GM21360 (cell line): ENCODE data around the gene ATXN1.
"Not testable (repeated sequence)": the region's sequence is repeated elsewhere in the genome, so short reads cannot be mapped to it uniquely, and the experiment has no call there.

ENCODE experiments used
- ATAC-seq: cut with Tn5 transposase; IDR thresholded peaks from one replicate; pipeline ENCODE4 v1.9.1; 2021; ENCODE audit warnings: mild to moderate bottlenecking, moderate library complexity; ENCODE audit not compliant: unreplicated experiment

ATXN1 gene

DNA sequence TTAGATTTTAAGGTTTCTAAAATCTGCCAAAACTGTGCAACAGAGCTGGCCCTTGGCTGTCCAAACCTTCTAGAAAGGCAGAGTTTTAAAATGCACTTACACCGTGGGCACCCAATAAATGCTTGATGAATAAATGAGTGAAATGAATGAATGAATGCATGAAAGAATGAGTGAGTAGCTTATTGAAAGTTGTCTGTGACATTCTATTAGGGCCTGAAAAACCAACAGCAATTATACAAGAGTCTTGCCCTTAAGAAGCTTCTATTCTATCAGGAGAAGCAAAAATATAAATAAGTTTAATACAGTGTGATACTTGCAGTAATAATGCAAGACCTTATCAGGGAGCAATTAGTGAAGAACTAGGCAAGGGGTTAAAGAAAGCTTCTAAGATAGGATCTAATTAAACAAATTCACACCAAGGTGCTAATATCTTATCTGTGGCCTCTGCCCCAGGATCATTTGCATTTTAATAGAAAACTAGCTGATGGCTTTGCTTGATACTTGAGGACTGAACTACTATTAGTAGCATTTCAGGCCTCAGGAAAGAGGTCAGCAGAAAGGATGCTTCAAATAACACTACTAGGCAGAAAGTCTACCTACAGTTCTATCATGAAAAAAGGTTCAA is 292.2 kb downstream of the ATXN1 start:
- ATAC-seq: no peak

DNA sequence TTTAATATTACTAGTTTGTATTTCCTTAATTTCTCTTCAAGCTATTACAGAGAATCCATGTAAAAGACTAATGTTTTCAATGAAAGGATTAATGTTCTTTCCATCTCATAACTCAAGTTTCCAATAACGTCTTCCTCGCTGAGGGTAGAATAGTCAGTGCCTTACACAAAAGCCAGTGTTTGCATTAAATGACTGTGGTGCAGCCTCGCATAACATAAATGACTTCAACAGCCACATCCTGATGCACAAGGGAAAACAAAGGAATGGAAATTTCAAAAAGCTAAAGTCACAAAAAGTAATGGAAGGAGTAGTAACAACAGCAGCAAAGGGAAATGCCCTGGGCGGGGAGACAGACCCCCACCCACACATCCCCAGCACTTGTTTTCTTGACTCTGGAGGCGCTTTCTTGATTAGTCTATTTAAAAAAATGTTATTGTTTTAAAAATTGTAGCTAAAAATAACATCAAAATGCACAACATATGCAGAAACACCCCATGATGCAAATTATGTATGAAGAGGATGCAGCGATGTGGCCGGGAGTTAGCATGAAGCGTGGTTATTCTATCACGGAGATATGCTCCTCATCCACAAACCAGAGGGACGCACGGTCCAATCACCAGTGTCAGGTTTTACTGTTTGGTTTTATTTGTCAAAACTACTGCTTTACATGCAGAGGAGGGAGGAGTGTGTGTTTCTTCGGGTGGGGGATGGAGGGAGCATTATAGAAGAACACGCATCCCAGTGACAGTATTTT is 294.3 kb downstream of the ATXN1 start:
- no peak for ATAC-seq

DNA sequence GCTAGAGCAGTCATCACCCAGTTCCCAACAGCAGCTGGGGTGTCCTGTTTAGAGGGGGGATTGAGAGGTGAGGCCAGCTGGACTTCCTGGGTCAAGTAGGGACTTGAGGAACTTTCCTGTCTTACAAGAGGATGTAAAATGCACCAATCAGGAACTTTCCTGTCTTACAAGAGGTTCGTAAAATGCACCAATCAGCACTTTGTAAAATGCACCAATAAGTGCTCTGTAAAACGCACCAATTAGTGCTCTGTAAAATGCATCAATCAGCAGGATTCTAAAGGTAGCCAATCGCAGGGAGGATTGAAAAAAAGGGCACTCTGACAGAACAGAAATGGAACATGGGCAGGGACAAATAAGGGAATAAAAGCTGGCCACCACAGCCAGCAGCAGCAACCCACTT is 297.2 kb downstream of the ATXN1 start:
- ATAC-seq: no peak

DNA sequence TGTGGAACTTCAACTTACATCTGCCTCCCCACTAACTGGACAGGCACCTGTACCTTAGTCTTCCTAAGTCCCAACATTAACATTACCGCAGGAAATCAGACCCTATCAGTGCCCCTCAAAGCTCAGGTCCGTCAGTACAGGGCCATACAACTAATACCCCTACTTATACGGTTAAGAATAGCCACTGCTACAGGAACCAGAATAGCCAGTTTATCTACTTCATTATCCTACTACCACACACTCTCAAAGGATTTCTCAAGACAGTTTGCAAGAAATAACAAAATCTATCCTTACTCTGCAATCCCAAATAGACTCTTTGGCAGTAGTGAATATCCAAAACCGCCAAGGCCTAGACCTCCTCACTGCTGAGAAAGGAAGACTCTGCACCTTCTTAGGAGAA is 298.0 kb downstream of the ATXN1 start:
- ATAC-seq: not testable (repeated sequence)

DNA sequence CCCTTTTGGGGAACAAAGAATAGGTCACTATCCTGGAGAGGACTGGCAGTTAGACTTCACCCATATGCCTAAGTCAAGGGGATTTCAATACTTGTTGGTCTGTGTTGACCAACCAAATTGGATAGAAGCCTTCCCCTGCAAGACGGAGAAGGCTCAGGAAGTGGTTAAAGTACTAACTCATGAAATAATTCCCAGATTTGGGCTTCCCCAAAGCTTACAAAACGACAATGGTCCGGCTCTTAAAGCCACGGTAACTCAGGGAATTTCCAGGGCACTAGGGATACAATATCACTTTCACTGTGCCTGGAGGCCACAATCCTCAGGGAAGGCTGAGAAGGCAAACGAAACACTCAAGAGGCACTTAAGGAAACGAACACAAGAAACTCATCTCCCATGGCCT is 299.8 kb downstream of the ATXN1 start:
- no peak for ATAC-seq

DNA sequence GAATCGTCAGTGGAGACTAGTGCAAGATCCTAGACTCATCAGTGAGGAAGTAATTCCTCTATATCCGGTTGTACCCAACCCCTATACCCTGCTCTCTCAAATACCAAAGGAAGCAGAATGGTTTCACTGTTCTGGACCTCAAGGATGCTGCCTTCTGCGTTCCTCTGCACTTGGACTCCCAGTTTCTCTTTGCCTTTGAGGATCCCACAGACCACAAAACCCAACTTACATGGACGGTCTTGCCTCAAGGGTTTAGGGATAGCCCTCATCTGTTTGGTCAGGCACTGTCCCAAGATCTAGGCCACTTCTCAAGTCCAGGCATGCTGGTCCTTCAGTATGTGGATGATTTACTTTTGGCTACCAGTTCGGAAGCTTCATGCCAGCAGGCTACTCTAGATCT is 301.8 kb downstream of the ATXN1 start:
- not testable (repeated sequence) for ATAC-seq

DNA sequence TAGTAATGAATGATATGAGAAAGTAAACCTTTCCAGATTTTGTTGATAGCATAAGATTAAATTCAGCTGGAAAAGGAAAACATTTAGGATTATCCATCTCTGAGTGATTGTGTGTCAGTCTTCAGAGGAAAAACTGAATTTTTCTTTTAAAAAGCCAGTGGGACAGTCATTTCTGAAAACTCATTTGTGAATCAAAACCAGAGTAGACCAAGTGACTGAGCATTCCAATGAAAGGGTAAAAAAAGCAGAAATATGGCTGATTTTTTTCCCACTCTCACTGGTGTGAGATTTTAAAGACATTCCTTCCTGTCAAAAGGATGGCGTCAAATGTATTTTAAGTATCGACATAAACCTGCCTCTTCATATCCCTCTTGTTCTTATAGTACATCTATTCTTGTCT is 308.9 kb downstream of the ATXN1 start:
- ATAC-seq: no peak

DNA sequence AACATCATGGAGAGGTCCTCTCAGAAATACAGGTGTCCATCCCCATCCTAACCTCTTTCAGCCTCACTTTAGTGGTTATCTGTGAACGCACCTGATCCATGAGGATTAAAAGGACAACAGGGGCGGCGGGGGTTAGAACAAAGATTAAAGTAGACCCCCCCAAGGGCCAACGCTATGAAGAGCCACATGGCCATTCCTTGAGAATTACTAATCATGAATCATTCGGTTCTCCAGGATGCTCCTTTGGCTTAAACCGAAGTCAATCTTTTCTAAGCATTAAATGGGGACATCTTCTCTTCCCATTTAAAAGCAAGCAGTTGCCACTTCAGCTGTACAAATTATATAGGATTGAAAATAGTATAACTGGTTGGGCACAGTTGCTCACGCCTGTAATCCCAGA is 310.4 kb downstream of the ATXN1 start:
- ATAC-seq: no peak

DNA sequence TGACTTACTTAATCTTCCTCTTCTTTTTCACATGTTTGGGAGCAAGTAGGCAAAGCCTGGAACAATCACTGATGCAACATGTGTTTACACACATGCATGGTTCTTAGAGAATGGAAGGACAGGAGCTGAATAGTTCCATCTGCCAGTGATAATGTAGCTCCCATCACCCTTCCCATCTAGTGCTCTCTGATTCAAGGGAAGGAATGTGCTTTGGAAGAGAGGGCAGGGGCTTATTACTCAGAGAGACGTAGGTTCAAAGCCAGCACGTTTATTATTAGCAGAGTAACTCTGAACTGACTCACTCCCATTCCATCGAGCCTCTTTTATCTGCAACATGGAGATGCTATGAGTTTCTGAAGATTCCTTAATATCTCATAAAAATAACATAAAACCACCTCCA is 311.0 kb downstream of the ATXN1 start:
- ATAC-seq: no peak

DNA sequence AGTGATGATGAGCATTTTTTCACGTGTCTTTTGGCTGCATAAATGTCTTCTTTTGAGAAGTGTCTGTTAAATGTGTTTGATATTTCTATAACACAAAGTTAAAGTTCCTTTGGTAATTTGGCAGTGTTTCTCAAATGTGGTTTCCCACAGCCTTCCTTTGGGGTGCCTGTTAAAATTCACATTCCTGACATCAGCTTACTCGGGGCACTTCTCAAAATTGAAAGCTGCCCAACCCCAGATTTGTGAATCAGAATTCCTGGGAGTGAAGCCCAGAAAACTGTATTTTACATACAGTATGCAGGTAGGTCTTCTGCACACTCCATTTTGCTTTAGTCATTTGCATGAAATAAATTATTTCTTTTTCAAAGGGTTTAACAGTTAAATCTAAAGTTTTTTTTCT is 315.0 kb downstream of the ATXN1 start:
- no peak for ATAC-seq

DNA sequence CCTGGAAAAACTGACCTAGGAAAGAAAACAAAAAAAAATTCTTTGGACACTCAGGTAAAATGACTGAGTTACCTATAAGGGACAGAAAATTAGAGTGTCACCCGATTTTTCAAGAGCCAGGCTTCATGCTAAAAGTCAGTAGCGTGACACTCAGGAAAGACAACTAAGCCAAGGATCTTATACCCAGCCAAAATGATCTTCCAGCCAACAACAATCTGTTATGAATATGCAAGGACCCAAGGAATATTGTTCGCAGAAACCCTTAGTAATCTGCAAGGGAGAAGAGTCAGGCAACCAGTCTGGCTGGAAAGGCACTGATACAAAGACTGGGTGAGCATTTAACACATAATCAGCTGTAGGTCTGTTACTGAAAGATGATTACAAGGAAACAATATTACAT is 319.2 kb downstream of the ATXN1 start:
- no peak for ATAC-seq

DNA sequence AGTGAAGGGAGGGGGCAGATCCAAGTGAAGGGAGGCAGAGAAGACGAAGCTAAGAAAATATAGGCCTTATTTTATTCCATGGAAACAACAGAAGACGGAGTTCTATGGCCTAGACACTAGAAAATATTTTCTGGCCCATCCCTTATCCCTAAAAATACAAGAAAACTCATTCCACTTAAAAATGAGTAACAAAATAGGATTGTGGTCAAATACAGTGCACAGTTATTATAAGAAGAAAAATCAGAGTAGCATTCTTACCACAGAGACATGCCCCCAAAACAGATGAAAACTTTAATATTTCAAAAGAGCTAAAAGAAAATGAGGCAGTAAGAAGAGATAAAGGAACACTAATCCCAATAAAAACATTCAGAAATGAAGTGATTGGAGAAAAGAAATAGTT is 320.0 kb downstream of the ATXN1 start:
- ATAC-seq: no peak

DNA sequence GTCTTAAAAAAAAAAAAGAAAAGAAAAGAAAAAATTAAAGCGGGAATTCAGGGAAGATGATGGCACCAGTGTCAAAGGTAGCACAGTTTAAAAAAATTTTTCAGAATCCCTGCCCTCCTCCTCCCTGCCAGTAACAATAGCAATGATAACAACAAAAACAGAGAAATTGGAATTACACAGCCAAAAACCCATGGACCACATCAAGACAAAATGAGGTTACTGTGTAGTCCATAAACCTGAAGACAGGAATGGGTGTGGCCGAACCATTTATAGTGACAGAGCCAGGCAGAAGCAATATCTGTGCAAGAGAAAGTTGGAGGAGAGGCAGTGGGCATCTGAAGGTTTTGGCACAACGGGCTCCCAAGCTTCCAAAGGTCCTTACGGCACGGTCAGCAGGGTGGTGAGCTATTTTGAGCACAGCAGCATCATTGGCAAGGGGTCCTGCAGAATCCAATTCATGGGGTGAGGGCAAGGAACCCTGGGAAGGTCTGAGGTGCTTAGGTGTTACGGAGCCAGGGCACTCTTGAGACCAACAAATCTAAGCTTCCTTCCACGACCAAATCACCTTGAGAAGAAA is 320.5 kb downstream of the ATXN1 start:
- no peak for ATAC-seq

DNA sequence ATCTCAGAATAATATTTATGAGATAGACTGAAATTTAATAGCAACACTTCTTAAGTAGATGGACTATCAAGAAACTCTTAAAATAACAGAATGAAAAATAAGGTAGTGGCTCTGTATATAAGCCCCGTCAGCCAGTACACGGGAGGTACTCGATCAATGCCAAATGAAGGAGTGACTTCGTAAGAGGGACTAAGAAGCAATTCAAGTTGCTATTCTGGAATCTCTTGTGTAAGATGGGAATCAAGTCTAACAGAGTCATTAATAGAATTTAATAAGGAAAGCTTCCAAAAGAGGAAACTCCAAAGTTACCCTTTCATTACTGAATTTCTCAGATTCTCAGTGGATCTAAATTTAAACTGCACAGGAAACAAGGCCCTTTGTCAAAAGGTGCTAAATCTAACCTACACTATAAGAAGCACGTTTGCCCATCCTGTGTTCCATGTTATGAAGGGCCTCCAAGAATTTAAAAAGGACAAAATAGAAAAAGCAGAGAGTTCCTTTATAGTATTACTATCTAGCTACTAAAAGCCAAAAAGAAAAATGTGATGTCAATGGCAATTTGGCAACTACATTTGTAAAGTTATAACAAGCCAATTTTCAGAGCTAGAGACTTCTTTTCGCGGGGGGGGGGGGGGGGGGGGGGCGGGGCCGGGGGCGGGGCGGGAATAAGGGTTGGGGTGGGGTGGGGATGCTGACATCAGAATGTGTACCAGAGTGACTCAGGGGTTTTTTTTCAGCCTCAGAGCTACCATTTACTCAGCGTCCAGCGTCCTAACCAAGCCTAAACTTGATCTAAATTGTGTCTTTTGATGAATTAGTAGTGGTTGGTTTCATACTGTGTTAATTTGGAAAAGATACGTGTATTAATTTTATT is 322.3 kb downstream of the ATXN1 start:
- no peak for ATAC-seq

DNA sequence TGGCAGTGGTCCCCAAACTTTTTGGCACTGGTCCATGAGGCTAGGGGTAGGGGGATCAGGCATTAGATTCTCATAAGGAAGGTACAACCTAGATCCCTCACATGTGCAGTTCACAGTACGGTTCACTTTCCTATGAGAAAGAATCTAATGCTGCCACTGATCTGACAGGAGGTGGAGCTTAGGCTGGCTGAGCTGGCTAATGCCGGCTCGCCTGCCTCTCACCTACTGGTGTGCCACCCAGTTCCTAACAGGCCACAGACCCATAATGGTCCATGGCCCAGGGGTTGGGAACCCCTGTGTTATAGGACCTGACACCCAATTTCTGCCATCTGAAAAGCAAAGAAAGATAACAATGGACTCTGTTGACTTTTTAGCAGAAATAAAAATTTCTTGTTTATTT is 323.3 kb downstream of the ATXN1 start:
- no peak for ATAC-seq

DNA sequence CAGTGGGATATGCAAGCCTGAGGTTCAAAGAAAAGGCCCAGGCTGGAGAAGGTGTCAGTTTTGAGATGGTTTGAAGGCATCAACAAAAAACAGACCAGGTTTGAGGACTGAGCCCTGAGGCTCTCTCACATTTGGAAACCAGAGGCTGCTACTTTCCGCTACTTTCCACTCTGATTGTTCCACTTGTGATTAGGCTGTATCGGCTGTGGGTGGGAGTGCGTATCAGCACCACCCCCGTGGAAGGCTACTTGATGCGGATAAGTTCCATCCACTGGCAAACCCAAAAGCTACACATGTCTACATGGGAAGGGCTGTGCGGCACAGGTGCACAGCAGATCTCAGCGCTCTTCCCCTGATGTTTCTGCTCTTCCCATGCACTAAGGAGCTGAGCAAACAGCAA is 324.2 kb downstream of the ATXN1 start:
- ATAC-seq: no peak

DNA sequence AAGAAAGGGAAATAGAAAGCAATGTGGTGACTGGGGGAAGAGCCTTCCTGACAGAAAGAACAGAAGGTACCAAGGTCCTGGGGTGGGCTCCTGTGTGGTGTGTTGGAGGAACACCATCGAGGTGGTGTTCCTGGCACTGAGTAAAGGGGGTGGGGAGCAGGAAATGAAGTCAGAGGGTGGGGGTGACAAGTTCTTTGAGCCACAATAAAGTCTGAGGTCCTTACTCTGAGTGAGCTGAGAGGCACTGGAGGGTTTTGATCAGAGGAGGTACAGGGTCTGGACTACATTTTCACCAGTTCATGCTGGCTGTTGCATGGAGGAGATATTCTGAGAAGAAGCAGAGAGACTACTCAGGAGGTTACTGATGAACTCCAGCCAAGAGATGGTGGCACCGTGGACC is 324.7 kb downstream of the ATXN1 start:
- ATAC-seq: no peak

DNA sequence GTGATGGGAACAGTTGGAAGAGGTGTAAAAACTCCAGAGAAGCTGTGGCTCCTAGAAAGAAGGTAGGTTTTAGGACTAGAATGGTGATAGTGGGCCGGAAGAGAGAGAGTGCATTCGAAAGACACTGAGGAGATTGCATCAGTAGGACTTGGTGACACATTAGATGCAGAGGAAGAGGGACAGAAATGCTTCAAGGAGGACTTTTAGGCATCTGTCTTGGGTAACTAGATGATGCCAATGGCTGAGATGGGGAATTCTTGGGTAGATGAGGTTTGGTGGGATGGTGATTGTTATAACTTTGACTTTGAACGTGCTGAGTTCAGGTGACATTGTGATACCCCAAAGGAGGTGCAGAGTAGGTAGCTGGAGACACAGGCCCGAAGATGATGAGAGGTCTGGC is 326.4 kb downstream of the ATXN1 start:
- no peak for ATAC-seq

DNA sequence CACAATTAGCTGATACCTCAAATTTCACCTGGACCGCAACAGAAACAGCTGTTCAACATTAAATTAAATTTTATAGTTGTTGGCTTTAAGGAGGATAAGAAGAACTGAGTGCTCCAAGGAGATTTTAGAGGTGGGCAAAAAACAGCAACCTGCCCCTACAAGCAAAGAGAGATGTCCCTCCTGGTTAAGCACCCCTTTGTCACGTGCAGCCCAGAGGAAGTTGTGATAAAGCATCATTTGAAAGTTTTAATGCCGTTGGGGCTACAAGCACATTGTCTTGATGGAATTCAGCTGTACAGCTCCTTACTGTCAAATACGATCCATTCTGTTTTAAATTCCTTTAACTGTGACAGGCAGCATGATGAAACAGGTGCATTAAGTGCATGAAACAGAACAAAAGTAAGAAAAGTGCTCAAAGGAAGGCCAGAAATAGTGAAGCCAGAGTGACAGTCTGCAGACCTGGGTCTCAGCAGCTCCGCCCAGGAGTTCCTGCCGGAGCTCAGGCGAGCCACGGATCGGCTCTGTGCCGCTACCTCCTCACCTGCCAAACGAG is 327.8 kb downstream of the ATXN1 start:
- no peak for ATAC-seq

DNA sequence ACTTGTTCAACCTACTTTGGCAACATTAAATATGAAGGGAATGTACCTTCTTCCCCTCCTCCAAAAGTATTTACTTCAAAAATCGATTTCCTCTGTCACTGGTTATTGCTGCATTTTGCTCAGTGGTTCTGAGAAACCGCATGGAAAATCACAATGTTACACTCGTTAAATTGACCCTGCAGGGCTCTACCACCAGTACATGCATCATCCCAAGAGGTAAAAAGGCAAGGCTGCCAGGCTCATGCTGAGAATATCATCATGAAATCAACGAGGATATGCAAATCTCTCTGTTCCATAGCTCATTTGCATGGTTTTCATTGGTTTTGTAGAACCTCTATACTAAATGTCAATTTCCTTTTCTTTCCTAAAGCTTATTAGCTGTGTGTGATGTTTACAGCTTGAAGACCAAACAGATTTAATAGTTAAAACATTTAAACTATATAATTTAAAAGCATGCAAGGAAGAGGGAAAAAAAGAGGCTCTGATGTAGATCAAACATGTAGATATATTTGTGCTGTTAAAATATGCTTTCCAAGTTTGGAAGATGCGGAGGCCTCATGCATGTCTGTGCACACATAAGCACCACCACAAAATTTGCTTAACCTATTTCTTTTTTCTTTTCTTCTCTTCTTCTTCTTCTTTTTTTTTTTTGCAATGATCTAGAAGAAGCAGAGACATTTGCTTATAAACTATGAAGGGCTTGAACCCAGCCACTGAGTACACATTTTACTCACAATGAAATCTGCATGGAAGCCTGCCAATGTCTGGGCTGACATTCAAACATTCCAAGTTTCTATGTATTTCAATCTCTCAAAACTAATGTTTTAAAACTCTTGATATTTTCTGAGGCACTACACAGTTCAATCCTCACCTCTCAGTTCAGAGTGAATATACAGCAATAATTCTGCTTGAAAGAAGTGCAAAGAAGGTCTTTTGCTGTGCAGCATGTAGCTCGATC is 328.9 kb downstream of the ATXN1 start:
- peak; percentile 45 for ATAC-seq
